Bronchial smooth muscle cell (primary cell): Measurements from ENCODE around the gene INPP5F. TPM values are rescaled to one million over a fixed set of nuclear protein-coding genes. Genes with fewer than 3 reads are reported as not detected.

ENCODE experiments used
- total RNA-seq: library from RNA; depleted of rRNA; stranded (reverse); fragments of >200 nt; gene quantifications from 2 replicates; pipeline ENCODE4 v1.2.1, GENCODE V29; 2014

Gene INPP5F
- 12.9 and 13.7 TPM in 2 replicates for total RNA-seq

GRCh38 chr10:119725828-119726675 lies at the start of gene INPP5F:
Gene INPP5F, plus strand, starts transcription at chr10:119726050. Its CDS starts 213 bp downstream, at chr10:119726263.

GRCh38 chr10:119872610-119872859 lies 146.7 kb downstream of the INPP5F start, which contains the start of gene MCMBP:
Gene MCMBP, minus strand, starts transcription at chr10:119872843. Its CDS starts 259 bp downstream, at chr10:119872584.

Other genes with a start within 250 kb of the INPP5F start
- gene RGS10, start 183.3 kb upstream of the INPP5F start, total RNA-seq = 51.1 and 51.7 TPM in 2 replicates
- 18.4 and 21.6 TPM in 2 replicates for gene TIAL1, start 129.1 kb upstream of the INPP5F start, total RNA-seq
- 4.4 and 5.2 TPM in 2 replicates for gene BAG3, start 74.7 kb upstream of the INPP5F start, total RNA-seq
- gene MCMBP, start 146.8 kb downstream of the INPP5F start, total RNA-seq = 21.0 and 27.6 TPM in 2 replicates
- gene SEC23IP, start 166.7 kb downstream of the INPP5F start, total RNA-seq = 22.4 and 28.9 TPM in 2 replicates